ENCODE data around the gene RND3.

The RND3 gene

DNA sequence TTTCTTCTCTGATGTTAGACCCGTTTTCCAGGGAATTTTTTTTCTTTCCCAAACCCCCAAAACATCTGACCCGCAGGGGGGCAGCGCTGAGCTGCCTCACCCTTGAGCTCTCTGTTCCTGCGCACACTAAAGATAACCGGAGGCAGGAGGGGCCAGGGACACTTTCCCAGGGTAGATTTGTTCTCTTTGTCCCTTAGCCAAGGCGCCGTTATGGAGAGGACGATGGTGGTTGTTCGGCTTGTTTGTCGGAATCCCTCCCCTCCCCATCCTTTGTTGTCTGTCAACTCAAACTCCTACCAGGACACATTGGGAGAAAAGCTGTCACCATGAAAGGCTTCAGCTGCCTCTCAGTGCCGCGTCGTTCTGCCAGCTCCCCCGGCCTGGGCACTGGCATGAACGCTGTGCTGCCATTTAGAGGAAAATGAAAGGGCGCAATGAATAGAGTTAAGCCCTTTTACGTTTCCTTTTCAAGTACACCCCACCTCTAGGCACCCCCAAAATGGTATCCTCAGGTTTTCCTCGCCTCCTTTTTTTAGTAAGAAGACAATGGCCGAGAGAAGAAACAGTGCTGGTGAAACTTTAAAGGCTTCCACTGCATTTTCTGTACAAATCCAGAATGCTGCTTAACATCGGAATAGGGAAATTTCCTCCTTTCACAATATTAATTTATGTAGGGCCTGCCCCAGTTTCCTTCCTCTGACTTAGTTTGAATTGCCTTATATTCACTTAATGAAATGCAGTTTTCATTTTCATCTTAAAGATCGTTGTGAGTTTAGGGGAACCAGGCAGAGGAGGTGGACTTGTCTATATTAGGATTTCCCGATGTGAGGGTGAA is 62.1 kb downstream of the RND3 start:
- H3K27ac ChIP-seq = no peak overlapping the region
- TF ChIP-seq, protein P1, sequence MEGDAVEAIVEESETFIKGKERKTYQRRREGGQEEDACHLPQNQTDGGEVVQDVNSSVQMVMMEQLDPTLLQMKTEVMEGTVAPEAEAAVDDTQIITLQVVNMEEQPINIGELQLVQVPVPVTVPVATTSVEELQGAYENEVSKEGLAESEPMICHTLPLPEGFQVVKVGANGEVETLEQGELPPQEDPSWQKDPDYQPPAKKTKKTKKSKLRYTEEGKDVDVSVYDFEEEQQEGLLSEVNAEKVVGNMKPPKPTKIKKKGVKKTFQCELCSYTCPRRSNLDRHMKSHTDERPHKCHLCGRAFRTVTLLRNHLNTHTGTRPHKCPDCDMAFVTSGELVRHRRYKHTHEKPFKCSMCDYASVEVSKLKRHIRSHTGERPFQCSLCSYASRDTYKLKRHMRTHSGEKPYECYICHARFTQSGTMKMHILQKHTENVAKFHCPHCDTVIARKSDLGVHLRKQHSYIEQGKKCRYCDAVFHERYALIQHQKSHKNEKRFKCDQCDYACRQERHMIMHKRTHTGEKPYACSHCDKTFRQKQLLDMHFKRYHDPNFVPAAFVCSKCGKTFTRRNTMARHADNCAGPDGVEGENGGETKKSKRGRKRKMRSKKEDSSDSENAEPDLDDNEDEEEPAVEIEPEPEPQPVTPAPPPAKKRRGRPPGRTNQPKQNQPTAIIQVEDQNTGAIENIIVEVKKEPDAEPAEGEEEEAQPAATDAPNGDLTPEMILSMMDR (conservative IDR thresholded peaks at IDR 0.05) = no peak; the same call in 1 of the 2 replicates
- no peak for TF ChIP-seq ZFX (IDR thresholded peaks at IDR 0.05)

DNA sequence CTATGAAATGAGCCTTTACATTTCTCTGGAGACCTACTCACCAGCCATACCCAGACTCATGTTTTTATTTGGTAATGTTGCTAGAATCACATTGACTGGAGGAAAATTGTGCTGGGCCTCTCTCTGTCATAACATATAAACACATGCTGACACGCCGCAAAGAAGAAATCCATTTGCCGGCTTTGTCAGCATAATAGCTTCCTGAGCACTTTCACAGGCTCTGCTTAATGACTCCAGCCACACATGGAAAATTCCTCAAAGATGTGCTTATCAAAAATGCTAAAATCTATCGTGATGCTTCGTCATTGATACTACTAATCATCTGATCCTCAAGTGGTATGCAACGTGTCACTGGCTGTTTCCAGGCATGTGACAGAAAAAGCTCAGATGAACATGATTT is 63.1 kb downstream of the RND3 start:
- no peak overlapping the region for H3K27ac ChIP-seq
- no peak for TF ChIP-seq ZFX (IDR thresholded peaks at IDR 0.05)
- TF ChIP-seq, protein P1 (conservative IDR thresholded peaks at IDR 0.05) = no peak

DNA sequence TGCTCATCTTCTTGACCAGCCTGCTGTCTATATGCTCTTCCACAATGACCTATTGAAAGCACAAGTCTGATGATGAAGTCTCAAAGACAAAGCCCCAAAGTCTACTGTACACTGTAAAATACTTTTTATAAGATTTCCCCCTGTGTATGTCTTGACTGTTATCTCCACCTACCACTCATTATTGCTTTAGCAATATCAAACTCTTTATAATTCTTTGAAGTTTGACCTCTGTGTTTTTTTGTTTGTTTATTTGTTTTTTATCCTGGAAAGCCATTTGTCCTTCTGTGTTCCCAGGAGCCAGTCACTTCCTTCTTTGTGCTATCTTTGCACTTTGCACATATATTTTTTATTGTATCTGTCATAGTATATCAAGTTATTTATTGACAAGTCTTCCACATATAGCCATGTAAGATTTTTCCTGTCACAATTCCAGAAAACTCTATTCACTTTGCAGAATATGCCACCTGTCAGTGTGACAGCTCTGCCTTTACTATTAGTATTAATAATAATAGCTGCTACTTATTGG is 66.3 kb downstream of the RND3 start:
- H3K27ac ChIP-seq = no peak overlapping the region
- TF ChIP-seq ZFX (IDR thresholded peaks at IDR 0.05) = no peak
- TF ChIP-seq, protein P1 (conservative IDR thresholded peaks at IDR 0.05) = no peak

DNA sequence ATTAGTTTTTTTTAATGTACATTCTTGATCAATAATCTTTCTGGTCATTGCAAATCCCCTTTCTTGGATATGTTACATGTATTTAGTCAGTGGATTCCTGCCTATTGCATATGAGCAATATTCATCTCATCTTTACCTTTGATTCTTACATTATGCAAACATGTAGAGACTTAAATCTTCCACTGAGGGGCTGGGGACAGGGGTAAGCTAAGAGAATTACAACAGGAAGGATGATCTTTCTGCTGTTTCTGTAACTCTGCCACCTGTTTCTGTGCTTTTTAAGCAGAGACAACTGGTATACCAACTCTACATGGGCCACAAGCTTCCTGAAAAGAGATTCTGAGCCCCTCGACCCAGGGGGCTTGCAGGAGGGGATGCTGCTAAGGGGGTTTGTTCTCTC is 68.6 kb downstream of the RND3 start:
- no peak overlapping the region for H3K27ac ChIP-seq
- no peak for TF ChIP-seq ZFX (IDR thresholded peaks at IDR 0.05)
- TF ChIP-seq, protein P1 (conservative IDR thresholded peaks at IDR 0.05) = no peak
